Body of pancreas (tissue), 4 donors: ENCODE data around the gene MASP1.

ENCODE experiments used
- POLR2A ChIP-seq, 3 donors: fragments of 450-650 bp; IDR thresholded peaks; one replicate each; pipeline ENCODE4 v1.6.1; 2016; ENCODE audit warnings: antibody characterized with exemption in 3 of 3, mild to moderate bottlenecking in 2 of 3
- TF ChIP-seq, protein P1 (sequence below), 7 experiments: fragments of 450-650 bp in 4 of 7; fragments of 200-600 bp in 3 of 7; sonication (generic) in 3 of 7; IDR thresholded peaks; one replicate each; pipeline ENCODE4 v1.5.1; 2016 to 2019; ENCODE audit warnings: antibody characterized with exemption in 7 of 7

DNA sequence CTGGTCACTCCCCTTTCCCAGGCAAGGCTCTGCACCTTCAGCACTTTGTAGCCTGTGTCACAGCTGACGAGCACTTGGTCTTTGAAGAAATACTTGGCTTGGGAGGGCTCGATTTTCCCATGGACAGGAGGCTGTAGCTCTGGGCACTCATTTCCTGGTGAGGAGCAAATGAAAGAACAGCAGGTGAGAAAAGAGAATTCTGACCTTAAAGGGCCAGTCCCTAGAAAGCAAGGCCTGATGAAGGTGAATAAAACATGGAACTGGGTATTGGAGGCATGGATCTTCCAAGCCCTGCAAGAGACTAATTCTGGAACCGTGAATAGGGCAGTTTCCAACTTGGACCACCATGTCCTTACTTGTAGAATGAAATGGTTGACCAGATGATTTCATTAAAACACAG, 39.9 kb downstream of the MASP1 start:
- TF ChIP-seq POLR2A (IDR thresholded peaks at IDR 0.05): no peak
- TF ChIP-seq, protein P1, sequence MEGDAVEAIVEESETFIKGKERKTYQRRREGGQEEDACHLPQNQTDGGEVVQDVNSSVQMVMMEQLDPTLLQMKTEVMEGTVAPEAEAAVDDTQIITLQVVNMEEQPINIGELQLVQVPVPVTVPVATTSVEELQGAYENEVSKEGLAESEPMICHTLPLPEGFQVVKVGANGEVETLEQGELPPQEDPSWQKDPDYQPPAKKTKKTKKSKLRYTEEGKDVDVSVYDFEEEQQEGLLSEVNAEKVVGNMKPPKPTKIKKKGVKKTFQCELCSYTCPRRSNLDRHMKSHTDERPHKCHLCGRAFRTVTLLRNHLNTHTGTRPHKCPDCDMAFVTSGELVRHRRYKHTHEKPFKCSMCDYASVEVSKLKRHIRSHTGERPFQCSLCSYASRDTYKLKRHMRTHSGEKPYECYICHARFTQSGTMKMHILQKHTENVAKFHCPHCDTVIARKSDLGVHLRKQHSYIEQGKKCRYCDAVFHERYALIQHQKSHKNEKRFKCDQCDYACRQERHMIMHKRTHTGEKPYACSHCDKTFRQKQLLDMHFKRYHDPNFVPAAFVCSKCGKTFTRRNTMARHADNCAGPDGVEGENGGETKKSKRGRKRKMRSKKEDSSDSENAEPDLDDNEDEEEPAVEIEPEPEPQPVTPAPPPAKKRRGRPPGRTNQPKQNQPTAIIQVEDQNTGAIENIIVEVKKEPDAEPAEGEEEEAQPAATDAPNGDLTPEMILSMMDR (IDR thresholded peaks at IDR 0.05): no peak
